Activated T-cell treated with anti-CD3 and anti-CD28 coated beads, Interleukin-2, amount 50 U/mL, for 72 hours (primary cell): ENCODE results near the gene CTU1. TPM values are rescaled to one million over a fixed set of nuclear protein-coding genes. Genes with fewer than 3 reads are reported as not detected.
"Not testable (repeated sequence)": the region's sequence is repeated elsewhere in the genome, so short reads cannot be mapped to it uniquely, and the experiment has no call there.

Experiments used
- ATAC-seq, 2 donors: fragments of 150-1000 bp; cut with Tn5 transposase; replicated peaks in 1 of 2; 2 replicates each; pipeline ENCODE4 v1.10.0; 2021; ENCODE audit warnings: moderate library complexity in 2 of 2, mild to moderate bottlenecking in 1 of 2
- DNase-seq, 2 donors: peaks; one replicate each; pipeline ENCODE4 v3.0.0; 2021 to 2022; ENCODE audit warnings: mixed read lengths in 1 of 2
- H3K27ac Mint-ChIP-seq: one replicate; pipeline ENCODE4 v1.8.0; 2022; ENCODE audit warnings: mild to moderate bottlenecking, moderate library complexity, mixed read lengths
- H3K27me3 Mint-ChIP-seq: one replicate; pipeline ENCODE4 v1.8.0; 2022; ENCODE audit warnings: low read depth, mixed read lengths
- H3K36me3 Mint-ChIP-seq, 2 donors: one replicate each; pipeline ENCODE4 v1.8.0; 2022; ENCODE audit warnings: mixed read lengths in 2 of 2, mild to moderate bottlenecking in 1 of 2; ENCODE audit not compliant: insufficient read depth in 2 of 2
- H3K4me1 Mint-ChIP-seq: one replicate; pipeline ENCODE4 v1.8.0; 2022; ENCODE audit warnings: low read depth, mixed read lengths
- H3K4me3 Mint-ChIP-seq, 2 donors: one replicate each; pipeline ENCODE4 v1.8.0; 2022; ENCODE audit warnings: mild to moderate bottlenecking in 2 of 2, mixed read lengths in 2 of 2, moderate library complexity in 2 of 2
- H3K9me3 Mint-ChIP-seq, 2 donors: one replicate each; pipeline ENCODE4 v1.8.0; 2022; ENCODE audit warnings: mixed read lengths in 2 of 2
- total RNA-seq, 2 donors: library from RNA; stranded (reverse); gene quantifications; one replicate each; pipeline ENCODE4 v1.2.3, GENCODE V29; 2022

Gene CTU1
- 10 to 100 TPM; 10.7 to 11.9 TPM for total RNA-seq

DNA sequence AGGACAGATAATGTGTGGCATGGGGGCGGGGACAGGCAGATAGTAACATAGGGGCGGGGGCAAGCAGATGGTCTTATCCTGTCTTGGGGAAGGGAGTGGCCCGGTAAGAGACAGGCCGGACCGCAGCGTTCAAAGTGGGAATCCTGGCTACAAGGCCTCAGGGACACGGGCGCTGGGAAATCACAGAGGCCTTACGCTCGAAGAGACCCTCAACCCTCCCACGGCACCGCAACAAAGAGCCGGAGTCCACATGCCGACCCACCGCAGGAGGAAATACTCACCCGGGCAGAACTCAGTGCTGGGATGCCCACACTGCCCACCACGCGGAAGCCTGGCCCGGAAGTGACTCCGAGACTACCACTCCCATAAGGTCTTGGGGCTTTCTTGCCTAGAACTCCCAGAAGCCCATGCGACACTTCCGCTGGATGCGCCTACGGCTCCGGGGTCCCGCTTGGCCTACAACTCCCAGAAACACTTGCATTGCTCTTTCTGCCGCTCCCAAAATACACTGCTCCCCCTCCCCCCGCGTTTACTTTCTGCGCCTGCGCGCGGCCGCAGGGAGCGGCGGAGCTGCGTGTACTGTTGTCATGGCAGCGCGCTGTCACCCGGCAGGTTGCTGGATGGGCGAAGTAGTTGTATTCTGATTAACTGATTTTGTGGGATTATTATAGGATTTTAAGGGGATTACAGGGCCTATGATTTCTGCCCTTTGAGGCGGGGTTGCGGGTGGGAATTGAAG is at the start of gene CTU1:
TSS of gene CTU1 (minus strand) at position 344 of the 739 bp plus-strand sequence. CDS start 3,840 bp downstream, outside the sequence.
- peak within 1 kb of the TSS; percentile 88 for H3K27ac Mint-ChIP-seq
- peaks cover 0 to 6% of the 10 kb centered on the region in 2 donors for H3K36me3 Mint-ChIP-seq
- no peaks in the 10 kb centered on the region for H3K27me3 Mint-ChIP-seq
- peaks cover 45% of the 10 kb centered on the region for H3K4me1 Mint-ChIP-seq
- peak within 1 kb of the TSS; percentile 94 to 96 for H3K4me3 Mint-ChIP-seq
- peak; percentile 98 for ATAC-seq
- no peaks in the 10 kb centered on the region for H3K9me3 Mint-ChIP-seq
- DNase-seq, result peak; percentile 97 to 98

DNA sequence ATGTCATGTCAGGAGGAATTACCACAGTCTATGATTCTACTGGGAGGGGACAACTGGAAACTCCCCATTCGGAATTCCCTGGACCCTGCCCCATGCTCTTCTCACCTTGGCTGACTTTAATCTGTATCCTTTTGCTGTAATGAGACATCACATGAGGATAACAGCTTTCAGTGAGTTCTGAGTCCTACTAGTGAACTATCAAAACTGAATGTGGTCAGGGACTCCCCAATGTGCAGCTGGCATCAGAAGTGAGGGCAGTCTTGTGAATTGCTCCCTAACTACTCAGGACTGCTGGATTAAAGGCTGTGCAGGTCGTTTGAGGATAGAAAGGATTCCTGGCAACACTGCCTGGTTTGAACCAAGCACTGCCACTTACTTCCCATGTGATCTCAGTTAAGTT is 49.1 kb upstream of the CTU1 start:
- no peak overlapping the region for H3K4me3 Mint-ChIP-seq
- no peaks in the 10 kb centered on the region for H3K27me3 Mint-ChIP-seq
- DNase-seq, result no peak
- no peaks in the 10 kb centered on the region for H3K36me3 Mint-ChIP-seq
- peaks cover 30% of the 10 kb centered on the region for H3K4me1 Mint-ChIP-seq
- peak; percentile 31 to 34 for ATAC-seq
- H3K9me3 Mint-ChIP-seq, result no peaks in the 10 kb centered on the region
- H3K27ac Mint-ChIP-seq, result no peak overlapping the region

DNA sequence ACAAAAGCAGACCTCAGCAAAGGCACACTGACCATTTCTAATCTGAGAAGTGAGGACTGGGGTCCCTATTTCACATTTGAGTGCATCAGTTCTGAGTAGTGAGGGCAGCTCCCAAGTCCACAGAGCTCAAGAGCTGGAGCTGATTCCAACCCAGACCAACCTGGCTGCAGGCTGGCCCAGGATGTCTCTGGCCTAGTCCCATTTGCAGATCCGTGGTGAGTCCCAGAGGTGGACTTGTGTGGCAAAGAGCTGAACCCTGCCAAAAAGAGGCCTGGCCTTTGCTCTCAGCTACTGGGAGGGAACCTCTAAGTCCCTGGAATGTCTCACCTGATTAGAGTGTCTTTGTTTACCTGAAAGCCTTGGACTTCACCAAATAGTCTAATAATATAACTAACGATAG is 48.5 kb upstream of the CTU1 start:
- Mint-ChIP-seq H3K27ac (no peak overlapping the region), H3K4me3 (no peak overlapping the region), H3K4me1 (peaks cover 28% of the 10 kb centered on the region), H3K27me3 (no peaks in the 10 kb centered on the region), H3K36me3 (no peaks in the 10 kb centered on the region), H3K9me3 (no peaks in the 10 kb centered on the region)
- no peak for ATAC-seq
- DNase-seq, result no peak

DNA sequence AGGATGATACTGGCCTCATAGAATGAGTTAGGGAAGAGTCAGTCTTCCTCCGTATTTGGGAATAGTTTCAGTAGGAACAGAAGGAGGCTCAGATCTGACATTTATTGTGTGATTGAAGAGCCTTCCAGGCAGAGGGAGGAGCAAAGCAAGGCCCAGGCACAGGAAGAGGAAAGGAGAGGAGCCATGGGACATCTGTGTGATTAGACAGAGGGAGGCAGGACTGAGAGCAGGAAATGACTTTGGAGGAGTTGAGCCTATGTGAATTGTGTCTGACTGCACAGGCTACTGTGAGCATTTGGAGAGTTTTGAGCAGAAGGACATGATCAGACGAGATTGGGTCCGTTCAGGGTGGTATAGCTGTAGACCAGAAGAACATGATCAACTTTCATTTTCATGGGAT is 42.4 kb upstream of the CTU1 start:
- Mint-ChIP-seq H3K4me1 (peaks cover 5% of the 10 kb centered on the region), H3K4me3 (no peak overlapping the region), H3K27ac (no peak overlapping the region), H3K36me3 (peaks cover 0 to 1% of the 10 kb centered on the region in 2 donors), H3K9me3 (peaks cover 0 to 4% of the 10 kb centered on the region in 2 donors), H3K27me3 (no peaks in the 10 kb centered on the region)
- ATAC-seq, result no peak
- no peak for DNase-seq

DNA sequence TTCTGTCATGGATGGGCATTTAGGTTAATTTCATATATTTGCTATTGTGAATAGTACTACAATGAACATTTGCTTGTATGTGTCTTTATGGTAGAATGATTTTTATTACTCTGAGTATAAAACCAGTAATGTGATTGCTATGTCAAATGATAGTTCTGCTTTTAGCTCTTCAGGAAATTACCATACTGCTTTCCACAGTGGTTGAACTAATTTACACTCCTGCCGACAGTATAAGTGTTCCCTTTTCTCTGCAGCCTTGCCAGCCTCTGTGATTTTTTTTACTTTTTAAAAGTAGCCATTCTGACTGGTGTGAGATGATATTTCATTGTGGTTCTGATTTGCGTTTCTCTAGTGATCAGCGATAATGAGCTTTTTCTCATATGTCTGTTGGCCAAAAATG is 40.4 kb upstream of the CTU1 start:
- DNase-seq (no peak), ATAC-seq (no peak)
- Mint-ChIP-seq H3K4me1 (peaks cover 5% of the 10 kb centered on the region), H3K4me3 (no peak overlapping the region), H3K36me3 (peaks cover 0 to 1% of the 10 kb centered on the region in 2 donors), H3K27ac (no peak overlapping the region), H3K9me3 (peaks cover 0 to 4% of the 10 kb centered on the region in 2 donors), H3K27me3 (no peaks in the 10 kb centered on the region)

DNA sequence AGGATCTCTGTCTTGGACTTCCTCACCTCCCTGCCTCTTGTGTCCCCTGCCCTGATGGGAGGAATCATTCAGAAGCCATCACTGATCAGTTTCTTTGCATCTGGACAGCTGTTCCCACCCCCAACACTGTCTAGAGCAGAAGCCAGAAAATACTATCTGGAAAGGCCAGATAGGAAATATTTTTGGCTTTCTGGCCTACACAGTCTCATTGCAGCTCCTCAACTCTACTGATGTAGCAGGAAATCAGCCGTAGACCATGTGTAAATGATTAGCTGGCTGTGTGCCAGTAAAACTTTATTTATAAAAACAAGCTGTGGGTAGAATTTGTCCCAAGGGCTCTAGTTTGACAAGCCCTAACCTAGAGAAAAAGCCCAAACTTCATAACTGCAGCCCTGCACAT is 39.5 kb upstream of the CTU1 start:
- Mint-ChIP-seq H3K9me3 (peaks cover 0 to 4% of the 10 kb centered on the region in 2 donors), H3K36me3 (peaks cover 0 to 1% of the 10 kb centered on the region in 2 donors), H3K4me3 (no peak overlapping the region), H3K4me1 (peaks cover 5% of the 10 kb centered on the region), H3K27me3 (no peaks in the 10 kb centered on the region), H3K27ac (no peak overlapping the region)
- ATAC-seq (no peak), DNase-seq (no peak)

DNA sequence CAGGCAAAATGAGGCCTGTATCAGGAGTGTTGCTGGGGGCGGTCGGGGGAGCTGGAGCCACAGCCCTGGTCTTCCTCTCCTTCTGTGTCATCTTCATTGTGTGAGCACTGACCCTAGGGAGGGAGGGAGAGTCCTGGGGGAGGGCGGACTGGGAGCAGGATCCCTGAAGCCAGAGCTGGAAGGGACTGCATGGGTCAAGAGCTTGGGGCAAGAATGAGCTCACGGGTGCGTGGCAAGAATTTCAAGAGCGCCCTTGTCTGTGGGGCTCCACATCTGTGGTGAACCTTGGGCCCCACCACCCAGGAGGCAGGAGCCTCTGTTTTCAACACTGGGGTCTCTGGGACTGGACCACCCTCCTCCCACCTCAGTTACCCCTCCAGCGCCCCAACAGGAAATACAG is 38.5 kb upstream of the CTU1 start:
- Mint-ChIP-seq H3K36me3 (peaks cover 0 to 1% of the 10 kb centered on the region in 2 donors), H3K27ac (no peak overlapping the region), H3K27me3 (no peaks in the 10 kb centered on the region), H3K4me3 (no peak overlapping the region), H3K4me1 (peaks cover 5% of the 10 kb centered on the region), H3K9me3 (peaks cover 0 to 4% of the 10 kb centered on the region in 2 donors)
- ATAC-seq, result no peak
- DNase-seq, result no peak

DNA sequence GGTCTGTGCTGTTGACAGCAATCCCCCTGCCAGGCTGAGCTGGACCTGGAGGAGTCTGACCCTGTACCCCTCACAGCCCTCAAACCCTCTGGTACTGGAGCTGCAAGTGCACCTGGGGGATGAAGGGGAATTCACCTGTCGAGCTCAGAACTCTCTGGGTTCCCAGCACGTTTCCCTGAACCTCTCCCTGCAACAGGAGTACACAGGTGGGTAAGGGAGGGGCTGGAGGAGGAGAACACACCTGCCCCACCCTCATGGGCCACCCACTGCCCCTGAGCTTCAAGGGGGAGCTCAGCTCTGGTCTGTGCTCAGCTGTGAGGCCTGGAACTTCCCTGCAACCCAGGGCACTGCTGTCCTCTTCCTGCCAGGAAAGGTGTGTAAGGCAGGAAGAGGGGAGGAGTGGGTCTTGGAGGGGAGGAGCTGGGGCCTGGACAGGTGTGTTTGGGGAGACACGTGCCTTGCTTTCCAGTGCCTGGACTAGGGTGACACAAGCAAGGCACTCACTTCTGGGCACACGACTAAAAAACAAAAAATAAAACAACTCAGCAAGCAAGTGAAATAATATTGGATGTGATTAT is 37.8 kb upstream of the CTU1 start:
- no peak overlapping the region for H3K27ac Mint-ChIP-seq
- H3K4me1 Mint-ChIP-seq, result peaks cover 5% of the 10 kb centered on the region
- peaks cover 0 to 4% of the 10 kb centered on the region in 2 donors for H3K9me3 Mint-ChIP-seq
- H3K36me3 Mint-ChIP-seq, result peaks cover 0 to 1% of the 10 kb centered on the region in 2 donors
- H3K4me3 Mint-ChIP-seq, result no peak overlapping the region
- H3K27me3 Mint-ChIP-seq, result no peaks in the 10 kb centered on the region
- DNase-seq, result no peak
- no peak for ATAC-seq

DNA sequence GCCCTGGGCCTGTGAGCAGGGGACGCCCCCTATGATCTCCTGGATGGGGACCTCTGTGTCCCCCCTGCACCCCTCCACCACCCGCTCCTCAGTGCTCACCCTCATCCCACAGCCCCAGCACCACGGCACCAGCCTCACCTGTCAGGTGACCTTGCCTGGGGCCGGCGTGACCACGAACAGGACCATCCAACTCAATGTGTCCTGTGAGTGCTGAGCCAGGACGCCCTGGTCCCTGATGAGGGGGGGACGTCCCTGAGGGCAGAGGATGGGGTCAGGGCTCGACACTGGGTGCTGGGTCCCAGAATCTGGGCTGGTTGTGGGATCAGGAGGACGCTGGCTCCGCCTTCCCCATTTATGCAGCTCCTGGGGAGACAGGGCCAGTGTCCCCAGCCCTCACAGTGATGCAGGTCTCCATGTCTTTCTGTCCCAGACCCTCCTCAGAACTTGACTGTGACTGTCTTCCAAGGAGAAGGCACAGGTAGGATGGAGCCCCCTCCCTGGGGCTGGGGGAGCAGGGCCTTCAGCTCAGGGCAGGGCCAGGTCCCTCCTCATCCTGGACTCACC is 36.4 kb upstream of the CTU1 start:
- H3K4me3 Mint-ChIP-seq, result no peak overlapping the region
- H3K27me3 Mint-ChIP-seq, result no peaks in the 10 kb centered on the region
- ATAC-seq, result no peak
- no peaks in the 10 kb centered on the region for H3K9me3 Mint-ChIP-seq
- H3K27ac Mint-ChIP-seq, result no peak overlapping the region
- H3K4me1 Mint-ChIP-seq, result peaks cover 5% of the 10 kb centered on the region
- no peaks in the 10 kb centered on the region for H3K36me3 Mint-ChIP-seq
- DNase-seq, result no peak

DNA sequence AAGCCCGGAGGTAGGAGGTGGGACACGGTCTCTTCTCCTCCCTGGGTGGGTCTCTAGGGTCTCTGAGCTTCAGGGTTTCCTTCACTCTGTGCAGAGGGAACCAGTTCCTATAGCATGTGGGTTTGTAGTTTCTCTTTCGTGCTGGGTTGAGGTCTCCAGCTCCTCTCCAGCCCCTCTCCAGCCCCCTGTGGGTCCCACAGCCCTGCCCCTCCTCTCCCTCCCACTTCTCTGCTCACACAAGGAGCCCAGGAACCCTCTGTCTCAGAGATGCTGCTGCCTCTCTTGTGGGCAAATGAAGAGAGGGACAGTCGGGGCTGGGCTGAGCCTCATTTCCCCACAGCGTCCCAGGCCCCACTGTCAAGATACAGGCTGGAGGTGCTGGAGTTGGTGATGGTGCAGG is 35.3 kb upstream of the CTU1 start:
- Mint-ChIP-seq H3K4me3 (no peak overlapping the region), H3K9me3 (no peaks in the 10 kb centered on the region), H3K27ac (no peak overlapping the region), H3K36me3 (no peaks in the 10 kb centered on the region), H3K27me3 (peaks cover 5% of the 10 kb centered on the region), H3K4me1 (peaks cover 10% of the 10 kb centered on the region)
- ATAC-seq (no peak), DNase-seq (no peak)

DNA sequence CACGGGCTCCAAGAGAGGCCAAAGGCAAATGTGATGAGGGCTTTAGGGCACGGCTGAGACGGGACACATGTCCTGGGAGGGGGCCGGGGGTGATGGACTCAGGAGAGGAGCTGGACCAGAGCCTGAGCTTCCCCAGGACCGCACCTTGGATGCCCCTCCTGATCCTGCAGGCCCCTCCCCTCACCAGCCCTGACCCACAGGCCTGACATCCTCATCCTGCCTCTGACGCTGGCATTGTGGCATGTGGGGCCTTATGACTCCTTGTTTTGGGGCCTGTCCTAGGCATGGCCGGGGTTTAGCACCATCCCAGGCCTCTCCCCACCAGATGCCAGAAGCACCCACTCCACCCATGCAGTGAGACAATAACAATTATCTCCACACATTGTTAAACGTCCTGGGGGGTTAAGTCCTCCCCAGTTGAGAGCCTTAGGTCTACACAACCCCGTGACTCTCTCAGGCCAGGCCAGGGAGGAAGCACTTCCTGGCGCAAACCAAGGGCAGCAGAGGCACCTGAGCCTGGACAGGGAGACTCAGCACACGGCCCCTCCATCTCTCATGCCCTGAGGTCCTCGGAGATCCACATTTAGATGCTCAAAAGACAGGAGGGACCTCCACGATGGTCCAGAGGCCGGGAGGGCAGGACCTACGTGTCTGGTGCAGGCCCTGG is 34.7 kb upstream of the CTU1 start:
- H3K27me3 Mint-ChIP-seq, ATAC-seq: not testable (repeated sequence)

DNA sequence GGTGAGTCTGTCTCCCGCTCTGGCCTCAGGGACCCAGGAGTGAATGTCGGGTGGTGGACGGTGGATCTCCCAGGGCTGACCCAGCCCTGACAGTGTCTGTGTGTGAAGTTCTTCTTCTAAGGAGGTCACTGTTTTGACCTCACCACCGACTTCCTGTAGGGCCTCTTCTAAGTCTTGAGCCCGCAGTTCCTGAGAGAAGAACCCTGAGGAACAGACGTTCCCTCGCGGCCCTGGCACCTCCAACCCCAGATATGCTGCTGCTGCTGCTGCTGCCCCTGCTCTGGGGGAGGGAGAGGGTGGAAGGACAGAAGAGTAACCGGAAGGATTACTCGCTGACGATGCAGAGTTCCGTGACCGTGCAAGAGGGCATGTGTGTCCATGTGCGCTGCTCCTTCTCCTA is 33.9 kb upstream of the CTU1 start, which contains the start of gene SIGLEC7:
TSS of gene SIGLEC7 (plus strand) at position 183 of the 400 bp plus-strand sequence. CDS start at position 252, 69 bp downstream.
- Mint-ChIP-seq H3K27ac (no peak within 1 kb of the TSS), H3K9me3 (no peaks in the 10 kb centered on the region), H3K36me3 (no peaks in the 10 kb centered on the region), H3K27me3 (peaks cover 5% of the 10 kb centered on the region), H3K4me3 (no peak within 1 kb of the TSS), H3K4me1 (peaks cover 16% of the 10 kb centered on the region)
- ATAC-seq, result no peak
- DNase-seq, result no peak

More for the DNA sequence above, 34.7 kb upstream of the CTU1 start:
- peaks cover 12% of the 10 kb centered on the region for H3K4me1 Mint-ChIP-seq
- DNase-seq, H3K9me3 Mint-ChIP-seq, H3K4me3 Mint-ChIP-seq, H3K27ac Mint-ChIP-seq, H3K36me3 Mint-ChIP-seq: not testable (repeated sequence)

DNA sequence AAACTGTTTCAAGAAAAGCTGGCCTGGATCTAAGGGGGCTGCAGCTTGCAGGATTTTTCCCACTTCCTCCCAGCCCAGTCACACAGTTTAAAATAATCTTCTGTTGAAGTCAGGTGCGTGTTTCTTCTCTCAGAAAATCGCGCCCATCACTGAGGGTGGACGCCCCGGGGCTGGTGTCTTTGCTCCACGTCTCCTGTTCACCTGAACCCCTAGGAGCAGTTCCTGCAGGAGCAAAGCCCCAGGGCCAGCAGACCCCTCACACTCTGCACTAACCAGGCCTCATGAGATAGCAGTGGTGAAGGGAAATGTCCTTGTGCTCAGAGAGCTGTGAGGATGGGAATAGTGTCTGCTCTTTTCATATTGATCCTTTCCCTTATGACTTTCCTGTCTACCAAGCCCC is 33.0 kb upstream of the CTU1 start:
- no peak for ATAC-seq
- DNase-seq, result no peak
- Mint-ChIP-seq H3K27me3 (peaks cover 5% of the 10 kb centered on the region), H3K9me3 (no peaks in the 10 kb centered on the region), H3K4me3 (no peak overlapping the region), H3K4me1 (peaks cover 25% of the 10 kb centered on the region), H3K27ac (no peak overlapping the region), H3K36me3 (no peaks in the 10 kb centered on the region)
